RWPE2 (cell line): ENCODE data around the gene MUC20.
A peak's percentile ranks its signal among the peaks of the same experiment; 100 is the strongest.
"Not testable (repeated sequence)": the region's sequence is repeated elsewhere in the genome, so short reads cannot be mapped to it uniquely, and the experiment has no call there.

Source experiments
- ATAC-seq: fragments of 200-7000 bp; cut with Tn5 transposase; 3 replicates; pipeline ENCODE4 v1.9.1; 2021; ENCODE audit warnings: low read depth
- DNase-seq: peaks from one replicate; pipeline ENCODE4 v3.0.0-alpha.2; 2020; ENCODE audit warnings: low spot score
- H3K27ac ChIP-seq: fragments of 450-650 bp; 2 replicates; pipeline ENCODE4 v1.5.1; 2017; ENCODE audit warnings: mild to moderate bottlenecking; ENCODE audit not compliant: poor library complexity, severe bottlenecking
- H3K27me3 ChIP-seq: fragments of 250-450 bp; sonication (Bioruptor Pico); 2 replicates; pipeline ENCODE4 v1.5.1; 2021; ENCODE audit warnings: mild to moderate bottlenecking, moderate library complexity; ENCODE audit not compliant: insufficient read depth, poor library complexity, severe bottlenecking
- H3K36me3 ChIP-seq: fragments of 250-450 bp; sonication (Bioruptor Pico); 2 replicates; pipeline ENCODE4 v1.5.1; 2020; ENCODE audit warnings: low read depth, mild to moderate bottlenecking, moderate library complexity
- H3K4me1 ChIP-seq: fragments of 250-450 bp; sonication (Bioruptor Pico); 2 replicates; pipeline ENCODE4 v1.5.1; 2021; ENCODE audit warnings: mild to moderate bottlenecking, moderate library complexity; ENCODE audit not compliant: insufficient read depth, poor library complexity, severe bottlenecking
- H3K4me3 ChIP-seq: fragments of 250-450 bp; sonication (Bioruptor Pico); 2 replicates; pipeline ENCODE4 v1.5.1; 2021; ENCODE audit warnings: mild to moderate bottlenecking, moderate library complexity; ENCODE audit not compliant: severe bottlenecking
- H3K9me3 ChIP-seq: fragments of 250-450 bp; sonication (Bioruptor Pico); 2 replicates; pipeline ENCODE4 v1.5.1; 2021; ENCODE audit warnings: mild to moderate bottlenecking, moderate library complexity; ENCODE audit not compliant: severe bottlenecking
- TF ChIP-seq, protein P1 (sequence below): fragments of 450-650 bp; IDR thresholded peaks from one replicate; pipeline ENCODE4 v1.5.1; 2017; ENCODE audit warnings: mild to moderate bottlenecking, moderate library complexity; ENCODE audit not compliant: poor library complexity, severe bottlenecking

The MUC20 gene

DNA sequence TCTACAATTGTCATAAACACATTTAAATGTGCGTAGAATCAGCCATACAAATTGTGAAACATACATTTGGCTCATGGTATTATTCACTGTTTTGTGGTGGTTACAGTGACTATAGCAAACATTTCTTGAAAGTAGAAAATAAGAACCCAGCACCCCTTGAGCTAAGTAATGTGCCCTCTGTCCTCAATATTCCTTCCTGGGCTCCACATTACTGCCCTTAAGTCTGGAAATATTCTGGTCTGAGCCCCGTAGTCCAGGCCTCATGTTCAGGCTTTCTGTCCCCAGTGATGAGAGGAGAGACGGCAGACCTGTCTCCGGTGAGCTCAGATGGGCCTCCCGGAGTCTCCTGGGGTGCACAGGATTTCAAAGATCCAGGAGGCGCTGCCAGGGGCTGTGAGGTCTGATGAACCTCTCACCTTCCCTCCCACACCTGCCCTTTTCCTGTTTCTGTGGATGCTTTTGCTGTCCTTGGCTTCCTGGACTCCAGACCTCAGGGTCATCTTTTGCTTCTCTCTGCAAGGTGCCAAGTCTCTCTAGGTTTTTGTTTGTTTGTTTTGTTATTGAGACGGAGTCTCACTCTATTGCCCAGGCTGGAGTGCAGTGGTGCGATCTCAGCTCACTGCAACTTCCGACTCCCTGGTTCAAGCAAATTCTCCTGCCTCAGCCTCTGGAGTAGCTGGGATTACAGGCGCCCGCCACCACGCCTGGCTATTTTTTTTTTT, 8.8 kb upstream of the MUC20 start:
- TF ChIP-seq, protein P1, sequence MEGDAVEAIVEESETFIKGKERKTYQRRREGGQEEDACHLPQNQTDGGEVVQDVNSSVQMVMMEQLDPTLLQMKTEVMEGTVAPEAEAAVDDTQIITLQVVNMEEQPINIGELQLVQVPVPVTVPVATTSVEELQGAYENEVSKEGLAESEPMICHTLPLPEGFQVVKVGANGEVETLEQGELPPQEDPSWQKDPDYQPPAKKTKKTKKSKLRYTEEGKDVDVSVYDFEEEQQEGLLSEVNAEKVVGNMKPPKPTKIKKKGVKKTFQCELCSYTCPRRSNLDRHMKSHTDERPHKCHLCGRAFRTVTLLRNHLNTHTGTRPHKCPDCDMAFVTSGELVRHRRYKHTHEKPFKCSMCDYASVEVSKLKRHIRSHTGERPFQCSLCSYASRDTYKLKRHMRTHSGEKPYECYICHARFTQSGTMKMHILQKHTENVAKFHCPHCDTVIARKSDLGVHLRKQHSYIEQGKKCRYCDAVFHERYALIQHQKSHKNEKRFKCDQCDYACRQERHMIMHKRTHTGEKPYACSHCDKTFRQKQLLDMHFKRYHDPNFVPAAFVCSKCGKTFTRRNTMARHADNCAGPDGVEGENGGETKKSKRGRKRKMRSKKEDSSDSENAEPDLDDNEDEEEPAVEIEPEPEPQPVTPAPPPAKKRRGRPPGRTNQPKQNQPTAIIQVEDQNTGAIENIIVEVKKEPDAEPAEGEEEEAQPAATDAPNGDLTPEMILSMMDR = no peak

GRCh38 chr3:195712535-195712910, 8.3 kb upstream of the MUC20 start:
- ATAC-seq, H3K9me3 ChIP-seq, DNase-seq, H3K4me1 ChIP-seq, H3K27ac ChIP-seq, H3K4me3 ChIP-seq, H3K36me3 ChIP-seq: not testable (repeated sequence)
- H3K27me3 ChIP-seq = peaks cover 12% of the 10 kb centered on the region

More for the DNA sequence above, 8.8 kb upstream of the MUC20 start:
- Histone ChIP-seq H3K36me3 (no peaks in the 10 kb centered on the region), H3K27ac (no peak overlapping the region), H3K9me3 (peaks cover 2% of the 10 kb centered on the region), H3K4me3 (no peak overlapping the region), H3K4me1 (no peaks in the 10 kb centered on the region), H3K27me3 (peaks cover 8% of the 10 kb centered on the region)
- ATAC-seq (peak; percentile 13; the same call in 1 of the 3 replicates), DNase-seq (no peak)

DNA sequence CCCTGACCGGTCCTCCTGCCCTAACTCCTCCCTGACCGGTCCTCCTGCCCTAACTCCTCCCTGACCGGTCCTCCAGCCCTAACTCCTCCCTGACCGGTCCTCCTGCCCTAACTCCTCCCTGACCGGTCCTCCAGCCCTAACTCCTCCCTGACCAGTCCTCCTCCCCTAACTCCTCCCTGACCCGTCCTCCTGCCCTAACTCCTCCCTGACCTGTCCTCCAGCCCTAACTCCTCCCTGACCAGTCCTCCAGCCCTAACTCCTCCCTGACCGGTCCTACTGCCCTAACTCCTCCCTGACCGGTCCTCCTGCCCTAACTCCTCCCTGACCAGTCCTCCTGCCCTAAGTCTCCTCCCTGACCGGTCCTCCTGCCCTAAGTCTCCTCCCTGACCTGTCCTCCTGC, 7.6 kb upstream of the MUC20 start:
- H3K4me3 ChIP-seq, H3K36me3 ChIP-seq, ATAC-seq, H3K27ac ChIP-seq, DNase-seq, H3K4me1 ChIP-seq, H3K9me3 ChIP-seq: not testable (repeated sequence)
- H3K27me3 ChIP-seq = peaks cover 18% of the 10 kb centered on the region

GRCh38 chr3:195714380-195715011, 6.3 kb upstream of the MUC20 start:
- no peak overlapping the region for H3K27ac ChIP-seq
- no peaks in the 10 kb centered on the region for H3K4me1 ChIP-seq
- DNase-seq = no peak
- TF ChIP-seq, protein P1 = no peak
- peaks cover 5% of the 10 kb centered on the region for H3K9me3 ChIP-seq
- peaks cover 30% of the 10 kb centered on the region for H3K27me3 ChIP-seq
- ATAC-seq = no peak
- H3K4me3 ChIP-seq = no peak overlapping the region
- H3K36me3 ChIP-seq = no peaks in the 10 kb centered on the region

- peaks cover 5% of the 10 kb centered on the region for H3K9me3 ChIP-seq
- H3K4me3 ChIP-seq = no peak overlapping the region
- H3K27ac ChIP-seq = no peak overlapping the region
- H3K27me3 ChIP-seq = peaks cover 35% of the 10 kb centered on the region
- ATAC-seq = no peak
- TF ChIP-seq, protein P1 = no peak
- H3K4me1 ChIP-seq = no peaks in the 10 kb centered on the region
- no peaks in the 10 kb centered on the region for H3K36me3 ChIP-seq
- DNase-seq = no peak
Observed at GRCh38 chr3:195715134-195715533, 5.6 kb upstream of the MUC20 start.
